Thyroid gland (tissue), 4 donors: ENCODE data around the gene PRPF8. TPM values are rescaled to one million over a fixed set of nuclear protein-coding genes. Genes with fewer than 3 reads are reported as not detected.

ENCODE experiments used
- DNase-seq, 2 donors: peaks; one replicate each; pipeline ENCODE4 v3.0.0-alpha.2; 2019
- H3K27ac ChIP-seq, 3 donors: fragments of 200-600 bp; sonication (generic); 1 replicate in 2 of 3; 2 replicates in 1 of 3; pipeline ENCODE4 v1.5.1; 2016 to 2019; ENCODE audit warnings: mild to moderate bottlenecking in 1 of 3, moderate library complexity in 1 of 3
- H3K27me3 ChIP-seq: fragments of 200-600 bp; sonication (generic); one replicate; pipeline ENCODE4 v1.5.1; 2019
- H3K36me3 ChIP-seq, 2 donors: fragments of 200-600 bp; sonication (generic); one replicate each; pipeline ENCODE4 v1.5.1; 2016 to 2019
- H3K4me1 ChIP-seq, 2 donors: fragments of 200-600 bp; sonication (generic); one replicate each; pipeline ENCODE4 v1.5.1; 2017 to 2019
- H3K4me3 ChIP-seq, 3 donors: fragments of 200-600 bp; sonication (generic); replicated peaks in 1 of 3; 1 replicate in 2 of 3; 2 replicates in 1 of 3; pipeline ENCODE4 v1.5.1; 2016; ENCODE audit warnings: mild to moderate bottlenecking in 1 of 3
- H3K9me3 ChIP-seq: fragments of 200-600 bp; sonication (generic); one replicate; pipeline ENCODE4 v1.5.1; 2017
- POLR2A ChIP-seq, 2 donors: fragments of 450-650 bp; IDR thresholded peaks; one replicate each; pipeline ENCODE4 v1.6.1; 2017; ENCODE audit warnings: antibody characterized with exemption in 2 of 2, mild to moderate bottlenecking in 2 of 2, moderate library complexity in 1 of 2
- WGBS, 2 donors: methylation state at CpG; one replicate each; pipeline ENCODE4 v1.1.5; 2017; 5-methylcytosine and 5-hydroxymethylcytosine counted together
- intact Hi-C: fragments of 100-400 bp; cut with DNase I; formaldehyde crosslinking; loops from one replicate; pipeline ENCODE4 v1.15.1; 2023
- total RNA-seq, 4 donors: library from RNA; depleted of rRNA; stranded (reverse); fragments of >200 nt; gene quantifications; one replicate each; pipeline ENCODE4 v1.2.3, GENCODE V29; 2016
- TF ChIP-seq, protein P1 (sequence below), 6 experiments: fragments of 200-600 bp in 3 of 6; fragments of 450-650 bp in 3 of 6; sonication (generic) in 3 of 6; IDR thresholded peaks; one replicate each; pipeline ENCODE4 v1.5.1; 2016 to 2019; ENCODE audit warnings: antibody characterized with exemption in 6 of 6, mild to moderate bottlenecking in 2 of 6, inconsistent platforms in 1 of 6, moderate library complexity in 1 of 6

Gene PRPF8
- total RNA-seq, 4 donors from 2014 or later = 181 to 256 (median 242) TPM

DNA sequence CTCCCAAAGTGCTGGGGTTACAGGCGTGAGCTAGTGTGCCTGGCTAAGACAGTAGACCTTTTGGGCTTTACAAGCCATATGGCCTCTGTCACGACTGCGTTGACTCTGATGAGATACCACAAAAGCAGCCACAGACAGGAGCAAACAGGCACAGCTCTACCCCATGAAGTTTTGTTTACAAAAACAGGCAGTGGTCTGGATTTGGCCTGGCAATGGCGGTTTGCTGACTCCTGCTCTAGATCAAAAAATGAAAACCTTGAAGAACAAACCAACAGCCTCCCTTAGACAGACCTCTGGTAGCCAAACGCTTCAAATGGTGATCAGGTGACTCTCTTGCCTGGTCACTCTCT, 76.7 kb downstream of the PRPF8 start:
- 95 to 98% methylated on average over 5 of the region's 5 CpGs for WGBS, 2 donors
- Histone ChIP-seq H3K4me3 (no peak overlapping the region), H3K27me3 (no peaks in the 10 kb centered on the region), H3K27ac (peak overlapping the region in 2 of 3 donors; percentile 49 to 87), H3K4me1 (peaks cover 46 to 64% of the 10 kb centered on the region in 2 donors), H3K36me3 (no peaks in the 10 kb centered on the region), H3K9me3 (no peaks in the 10 kb centered on the region)
- no peak for TF ChIP-seq POLR2A (IDR thresholded peaks at IDR 0.05)
- TF ChIP-seq, protein P1, sequence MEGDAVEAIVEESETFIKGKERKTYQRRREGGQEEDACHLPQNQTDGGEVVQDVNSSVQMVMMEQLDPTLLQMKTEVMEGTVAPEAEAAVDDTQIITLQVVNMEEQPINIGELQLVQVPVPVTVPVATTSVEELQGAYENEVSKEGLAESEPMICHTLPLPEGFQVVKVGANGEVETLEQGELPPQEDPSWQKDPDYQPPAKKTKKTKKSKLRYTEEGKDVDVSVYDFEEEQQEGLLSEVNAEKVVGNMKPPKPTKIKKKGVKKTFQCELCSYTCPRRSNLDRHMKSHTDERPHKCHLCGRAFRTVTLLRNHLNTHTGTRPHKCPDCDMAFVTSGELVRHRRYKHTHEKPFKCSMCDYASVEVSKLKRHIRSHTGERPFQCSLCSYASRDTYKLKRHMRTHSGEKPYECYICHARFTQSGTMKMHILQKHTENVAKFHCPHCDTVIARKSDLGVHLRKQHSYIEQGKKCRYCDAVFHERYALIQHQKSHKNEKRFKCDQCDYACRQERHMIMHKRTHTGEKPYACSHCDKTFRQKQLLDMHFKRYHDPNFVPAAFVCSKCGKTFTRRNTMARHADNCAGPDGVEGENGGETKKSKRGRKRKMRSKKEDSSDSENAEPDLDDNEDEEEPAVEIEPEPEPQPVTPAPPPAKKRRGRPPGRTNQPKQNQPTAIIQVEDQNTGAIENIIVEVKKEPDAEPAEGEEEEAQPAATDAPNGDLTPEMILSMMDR (IDR thresholded peaks at IDR 0.05) = no peak
- DNase-seq = no peak
- intact Hi-C loops = no loop called here

DNA sequence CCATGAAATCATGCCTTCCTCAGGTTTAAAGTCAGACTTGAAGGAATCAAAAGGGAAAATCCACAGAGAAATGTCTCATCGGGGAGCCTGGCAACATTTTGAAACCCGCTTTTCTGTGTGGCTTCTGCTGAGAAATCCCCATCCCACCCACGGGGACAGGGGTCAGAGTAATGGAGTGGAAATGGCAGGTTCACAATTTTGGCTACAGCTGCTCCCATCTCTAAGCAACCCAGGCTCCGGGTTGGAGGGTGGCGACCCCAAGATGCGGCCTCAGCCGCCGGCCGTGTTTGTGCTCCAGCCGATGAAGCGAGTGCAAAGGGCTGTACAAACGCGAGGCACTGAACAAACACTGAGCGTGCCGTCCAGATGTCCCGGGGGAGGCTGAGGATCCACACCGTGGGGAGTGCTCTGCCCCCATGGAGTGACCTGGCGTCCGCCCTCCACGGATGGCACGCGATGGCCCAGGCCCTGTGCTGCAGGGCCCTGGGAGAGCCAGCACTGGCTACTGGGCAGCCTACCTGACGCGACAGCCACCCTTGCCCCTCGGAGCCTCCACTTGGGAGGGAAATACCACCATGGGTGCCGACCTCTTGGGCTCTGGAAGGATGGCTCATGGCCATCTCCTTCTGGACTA, 78.2 kb downstream of the PRPF8 start:
- H3K27ac ChIP-seq = peak overlapping the region; percentile 74 to 89 (median 87)
- no peak overlapping the region for H3K4me3 ChIP-seq
- no peaks in the 10 kb centered on the region for H3K27me3 ChIP-seq
- no peaks in the 10 kb centered on the region for H3K9me3 ChIP-seq
- DNase-seq = peak; percentile 73 to 76
- no peaks in the 10 kb centered on the region for H3K36me3 ChIP-seq
- WGBS, 2 donors = 39 to 64% methylated on average over 10 to 18 of the region's 26 CpGs
- peaks cover 46 to 56% of the 10 kb centered on the region in 2 donors for H3K4me1 ChIP-seq
- intact Hi-C loops = no loop called here
- TF ChIP-seq, protein P1 (IDR thresholded peaks at IDR 0.05) = no peak
- TF ChIP-seq POLR2A (IDR thresholded peaks at IDR 0.05) = peak in 1 of 2 donors; percentile 1

DNA sequence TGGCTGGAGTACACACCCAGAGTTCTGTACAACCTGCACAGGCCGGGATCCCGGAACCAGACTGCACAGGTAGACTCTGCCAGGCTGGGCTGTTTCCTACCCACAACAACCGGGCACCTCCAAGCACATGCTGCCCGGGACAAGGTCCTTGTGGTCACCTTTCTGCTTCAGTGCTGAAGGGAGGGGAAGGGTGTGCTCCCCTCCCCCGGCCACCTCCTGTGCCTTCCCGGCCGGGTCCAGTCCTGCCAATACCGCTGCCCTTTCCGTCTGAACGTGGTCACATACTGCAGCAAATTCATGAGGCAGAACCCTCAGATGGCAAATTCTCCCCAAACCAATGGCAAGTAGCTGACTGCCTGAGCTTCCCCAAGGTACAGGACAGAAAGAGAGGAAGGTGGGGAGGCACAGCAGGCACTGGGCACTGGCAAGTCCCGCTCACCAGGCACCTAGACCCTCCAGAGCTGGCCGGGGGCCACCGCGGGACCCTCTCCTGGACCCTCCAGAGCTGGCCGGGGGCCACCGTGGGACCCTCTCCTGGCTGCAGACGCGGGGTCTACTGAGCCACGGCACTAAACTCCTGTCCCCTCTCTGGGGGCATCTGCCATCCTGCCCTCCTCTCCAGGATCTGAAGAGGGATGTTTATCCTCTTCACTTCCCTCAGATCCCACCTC, 78.9 kb downstream of the PRPF8 start:
- intact Hi-C loops = no loop called here
- Histone ChIP-seq H3K27me3 (no peaks in the 10 kb centered on the region), H3K4me1 (peaks cover 46 to 50% of the 10 kb centered on the region in 2 donors), H3K27ac (peak overlapping the region; percentile 74 to 89 (median 87)), H3K9me3 (no peaks in the 10 kb centered on the region), H3K4me3 (peak overlapping the region in 1 of 3 donors; percentile 0), H3K36me3 (no peaks in the 10 kb centered on the region)
- WGBS, 2 donors = 53 to 56% methylated on average over 12 to 14 of the region's 19 CpGs
- peak; percentile 93 to 95 for DNase-seq
- TF ChIP-seq, protein P1 (IDR thresholded peaks at IDR 0.05) = no peak
- peak in 1 of 2 donors; percentile 34 for TF ChIP-seq POLR2A (IDR thresholded peaks at IDR 0.05)

DNA sequence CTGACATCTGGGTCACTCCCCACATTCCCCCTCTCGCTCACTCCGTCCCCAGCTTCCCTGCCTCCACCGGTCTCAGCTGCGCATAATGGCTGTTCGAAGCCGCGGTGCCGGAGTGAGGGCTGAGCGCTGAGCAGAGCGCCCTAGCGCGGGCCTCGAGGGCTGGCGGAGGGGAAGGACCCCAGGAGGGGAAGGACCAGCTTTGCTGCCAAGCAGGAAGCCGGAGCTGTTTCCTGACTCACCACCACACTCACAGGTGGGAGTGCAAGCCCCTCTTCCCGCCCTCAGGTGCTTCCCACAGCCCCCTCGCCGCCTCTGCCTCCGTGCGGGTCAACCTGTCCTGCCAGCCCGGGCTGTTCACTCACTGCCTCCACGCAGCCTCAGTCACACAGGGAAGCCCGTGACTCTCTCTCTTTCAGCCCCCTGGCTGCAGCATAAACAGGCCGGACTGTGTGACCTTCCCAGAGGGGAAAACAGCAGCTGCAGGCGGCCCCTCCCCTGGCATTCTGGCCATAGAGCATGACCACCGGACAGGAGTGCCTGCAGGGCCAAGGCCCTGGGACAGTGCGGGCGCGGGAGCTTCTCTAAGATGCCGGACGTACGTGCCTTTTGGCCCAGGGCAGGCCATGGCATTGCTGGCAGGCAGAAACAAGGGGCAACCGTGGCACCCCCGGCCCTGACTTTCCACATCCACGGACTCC, 79.7 kb downstream of the PRPF8 start:
- intact Hi-C loops = no loop called here
- no peaks in the 10 kb centered on the region for H3K27me3 ChIP-seq
- TF ChIP-seq POLR2A (IDR thresholded peaks at IDR 0.05) = no peak
- TF ChIP-seq, protein P1 (IDR thresholded peaks at IDR 0.05) = no peak
- 52 to 61% methylated on average over 9 to 17 of the region's 35 CpGs for WGBS, 2 donors
- peak; percentile 29 to 37 for DNase-seq
- H3K4me3 ChIP-seq = peak overlapping the region in 1 of 3 donors; percentile 0
- H3K36me3 ChIP-seq = no peaks in the 10 kb centered on the region
- H3K9me3 ChIP-seq = no peaks in the 10 kb centered on the region
- H3K4me1 ChIP-seq = peaks cover 46 to 50% of the 10 kb centered on the region in 2 donors
- peak overlapping the region; percentile 74 to 89 (median 87) for H3K27ac ChIP-seq
